Pancreas (tissue), 10 donors: ENCODE results near the gene HARBI1. TPM values are rescaled to one million over a fixed set of nuclear protein-coding genes. Genes with fewer than 3 reads are reported as not detected.
A peak's percentile ranks its signal among the peaks of the same experiment; 100 is the strongest.

Experiments used
- ATAC-seq, 4 donors: fragments of 200-7000 bp; cut with Tn5 transposase; one replicate each; pipeline versions ENCODE4 v1.8.0 to v1.9.1; 2020; ENCODE audit warnings: mild to moderate bottlenecking in 4 of 4, moderate library complexity in 4 of 4
- DNase-seq, 6 donors: peaks; one replicate each; pipeline ENCODE4 v3.0.0-alpha.2; 2020
- FAIRE-seq: peaks from 2 replicates; lab custom pipeline; 2012; peaks lifted over from hg19 to GRCh38; lab: Jason Lieb, UNC
- H3K27ac ChIP-seq, 4 donors: fragments of 200-600 bp; sonication (generic); 1 replicate in 3 of 4; 2 replicates in 1 of 4; pipeline versions ENCODE4 v1.5.0 to v1.8.0; 2020
- H3K27me3 ChIP-seq, 4 donors: fragments of 200-600 bp; one replicate each; pipeline ENCODE4 v1.8.0; 2021
- H3K36me3 ChIP-seq, 3 donors: fragments of 200-600 bp; sonication (generic) in 1 of 3; one replicate each; pipeline versions ENCODE4 v1.5.0 to v1.8.0; 2020 to 2021
- H3K4me1 ChIP-seq, 3 donors: fragments of 200-600 bp; one replicate each; pipeline ENCODE4 v1.8.0; 2021
- H3K4me3 ChIP-seq, 4 donors: fragments of 200-600 bp; sonication (generic) in 2 of 4; one replicate each; pipeline versions ENCODE4 v1.5.0 to v1.8.0; 2020 to 2021
- H3K9me3 ChIP-seq, 4 donors: fragments of 200-600 bp; one replicate each; pipeline ENCODE4 v1.8.0; 2021
- CTCF ChIP-seq, 4 donors: fragments of 200-600 bp; sonication (generic) in 3 of 4; IDR thresholded peaks; one replicate each; pipeline versions ENCODE4 v1.5.0 to v1.8.0; 2021; ENCODE audit warnings: antibody characterized with exemption in 4 of 4
- WGBS, 2 donors: extraction: QIAGEN DNeasy Blood & Tissue Kit; methylation state at CpG; one replicate each; pipeline ENCODE4 v1.1.7; 2013; 5-methylcytosine and 5-hydroxymethylcytosine counted together
- intact Hi-C, 3 donors: fragments of 100-400 bp; cut with DNase I; formaldehyde crosslinking; loops; one replicate each; pipeline versions ENCODE4 v1.11.1 to v1.14.2; 2022
- polyA plus RNA-seq, 2 donors: library from polyadenylated mRNA; stranded (reverse); fragments of 200-250 nt; gene quantifications; one replicate each; pipeline ENCODE4 v1.2.3, GENCODE V29; 2013
- total RNA-seq, 6 donors: library from RNA; stranded (reverse); fragmentation: NEBNext Ultra II Directional in 4 of 6; extraction: Animal tissue kit (Norgen Biotek cat#: 25700) in 4 of 6; gene quantifications; one replicate each; pipeline versions ENCODE4 v1.2.1 to v1.2.4, GENCODE V29; 2021 to 2023
- donor health status: healthy with polysubstance abuse.
- donor health status: DM: no; HTN: no; CAD: no; lungs with moderate emphysema.
- donor health status: DM: no; HTN: no; CAD: no.
- donor health status: control.
- donor health status: control.
- donor health status: Bipolar disorder and iron deficiency.
- donor health status: DM: yes; HTN: yes; CAD: no.
- donor health status: DM: no; HTN: no; CAD: no.
- donor health status: DM: no; HTN: no; CAD: no.
- donor health status: DM: yes; HTN: yes; CAD: no.

HARBI1 gene, protein sequence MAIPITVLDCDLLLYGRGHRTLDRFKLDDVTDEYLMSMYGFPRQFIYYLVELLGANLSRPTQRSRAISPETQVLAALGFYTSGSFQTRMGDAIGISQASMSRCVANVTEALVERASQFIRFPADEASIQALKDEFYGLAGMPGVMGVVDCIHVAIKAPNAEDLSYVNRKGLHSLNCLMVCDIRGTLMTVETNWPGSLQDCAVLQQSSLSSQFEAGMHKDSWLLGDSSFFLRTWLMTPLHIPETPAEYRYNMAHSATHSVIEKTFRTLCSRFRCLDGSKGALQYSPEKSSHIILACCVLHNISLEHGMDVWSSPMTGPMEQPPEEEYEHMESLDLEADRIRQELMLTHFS
- total RNA-seq (1 to 10 TPM; 1.7 to 2.6 (median 2.2) TPM), polyA plus RNA-seq (1 to 10 TPM; 2.0 TPM)

- peak within 1 kb of the TSS; percentile 89 to 98 (median 94) for H3K27ac ChIP-seq
- TF ChIP-seq CTCF (IDR thresholded peaks at IDR 0.05) = peak; percentile 36 to 71 (median 54)
- intact Hi-C loops = loop anchor here in 1 of 3 donors (5.0 kb wide), 1 partner anchor 130 kb away; no protein-coding TSS in a partner anchor
- FAIRE-seq = no peak
- H3K4me3 ChIP-seq = peak within 1 kb of the TSS; percentile 83 to 99 (median 97)
- 1% methylated on average over 69 to 72 of the region's 72 CpGs for WGBS, 2 donors
- H3K27me3 ChIP-seq = no peaks in the 10 kb centered on the region
- ATAC-seq = peak; percentile 97 to 98 (median 98)
- no peaks in the 10 kb centered on the region for H3K9me3 ChIP-seq
- H3K4me1 ChIP-seq = peaks cover 0 to 31% (median 0%) of the 10 kb centered on the region in 3 donors
- H3K36me3 ChIP-seq = peaks cover 0 to 10% (median 0%) of the 10 kb centered on the region in 3 donors
- DNase-seq = peak; percentile 90 to 95 (median 91)
Measured at GRCh38 chr11:46617134-46617971, at the start of gene HARBI1, which contains the start of gene ATG13. TSS of gene HARBI1 (minus strand) at chr11:46617227. CDS start at chr11:46616237, 990 bp downstream. TSS of gene ATG13 (plus strand) at chr11:46617553. CDS start at chr11:46644292, 26,739 bp downstream.

DNA sequence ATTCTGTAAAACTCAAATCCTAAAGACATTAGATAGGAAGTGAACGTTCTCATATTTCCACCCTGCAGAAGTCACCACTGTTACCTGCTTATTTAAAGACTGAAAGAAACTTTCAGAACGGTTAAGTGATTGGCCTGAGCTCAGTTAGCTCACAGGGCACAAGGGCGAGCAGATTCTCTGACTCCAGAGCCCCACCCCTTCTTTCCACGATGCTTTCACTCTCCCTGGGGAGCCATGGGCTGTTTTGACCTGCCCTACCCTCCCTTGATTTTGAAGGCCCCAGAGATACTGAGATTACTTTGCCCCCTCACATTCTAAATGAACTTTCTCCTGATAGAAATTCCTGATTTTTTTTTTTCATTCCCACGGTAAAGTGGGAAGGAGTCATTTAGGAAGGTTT is 49.5 kb upstream of the HARBI1 start:
- no peaks in the 10 kb centered on the region for H3K27me3 ChIP-seq
- intact Hi-C loops = no loop called here
- DNase-seq (no peak), ATAC-seq (no peak), FAIRE-seq (no peak)
- no peaks in the 10 kb centered on the region for H3K4me1 ChIP-seq
- H3K4me3 ChIP-seq = no peak overlapping the region
- no peaks in the 10 kb centered on the region for H3K9me3 ChIP-seq
- no peak for TF ChIP-seq CTCF (IDR thresholded peaks at IDR 0.05)
- peaks cover 4 to 83% (median 22%) of the 10 kb centered on the region in 3 donors for H3K36me3 ChIP-seq
- no peak overlapping the region for H3K27ac ChIP-seq
- 76 to 79% methylated on average over 5 of the region's 5 CpGs for WGBS, 2 donors

DNA sequence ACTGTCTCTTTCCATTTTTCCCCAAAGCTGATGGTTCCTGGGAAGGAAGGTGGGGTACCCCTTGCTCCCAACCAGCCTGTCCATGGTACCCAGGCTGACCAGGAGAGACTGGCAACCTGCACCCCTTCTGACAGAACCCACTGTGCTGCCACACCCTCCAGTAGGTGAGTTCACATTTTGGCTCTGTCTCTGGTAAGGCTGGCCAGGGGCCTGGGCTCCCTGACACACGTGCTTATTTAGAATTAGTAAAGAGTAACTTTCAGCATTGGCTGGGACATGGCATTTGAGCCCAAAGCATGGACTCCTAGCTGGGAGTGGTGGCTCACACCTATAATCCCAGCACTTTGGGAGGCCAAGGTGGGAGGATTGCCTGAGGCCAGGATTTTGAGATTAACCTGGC is 48.3 kb upstream of the HARBI1 start:
- Histone ChIP-seq H3K4me1 (no peaks in the 10 kb centered on the region), H3K27ac (no peak overlapping the region), H3K27me3 (no peaks in the 10 kb centered on the region), H3K4me3 (no peak overlapping the region), H3K36me3 (peaks cover 4 to 73% (median 17%) of the 10 kb centered on the region in 3 donors), H3K9me3 (no peaks in the 10 kb centered on the region)
- TF ChIP-seq CTCF (IDR thresholded peaks at IDR 0.05) = no peak
- WGBS, 2 donors = 92% methylated on average over 1 of the region's 1 CpG
- FAIRE-seq (no peak), ATAC-seq (no peak), DNase-seq (no peak)
- intact Hi-C loops = no loop called here

GRCh38 chr11:46664612-46665011 is 47.6 kb upstream of the HARBI1 start:
- H3K4me3 ChIP-seq = no peak overlapping the region
- 70 to 72% methylated on average over 6 of the region's 6 CpGs for WGBS, 2 donors
- no peak for FAIRE-seq
- no peak for ATAC-seq
- no peaks in the 10 kb centered on the region for H3K4me1 ChIP-seq
- TF ChIP-seq CTCF (IDR thresholded peaks at IDR 0.05) = no peak
- no peak for DNase-seq
- no peak overlapping the region for H3K27ac ChIP-seq
- H3K27me3 ChIP-seq = no peaks in the 10 kb centered on the region
- intact Hi-C loops = no loop called here
- H3K9me3 ChIP-seq = no peaks in the 10 kb centered on the region
- peaks cover 4 to 68% (median 17%) of the 10 kb centered on the region in 3 donors for H3K36me3 ChIP-seq
